Measurements from ENCODE around the gene CRK.

DNA sequence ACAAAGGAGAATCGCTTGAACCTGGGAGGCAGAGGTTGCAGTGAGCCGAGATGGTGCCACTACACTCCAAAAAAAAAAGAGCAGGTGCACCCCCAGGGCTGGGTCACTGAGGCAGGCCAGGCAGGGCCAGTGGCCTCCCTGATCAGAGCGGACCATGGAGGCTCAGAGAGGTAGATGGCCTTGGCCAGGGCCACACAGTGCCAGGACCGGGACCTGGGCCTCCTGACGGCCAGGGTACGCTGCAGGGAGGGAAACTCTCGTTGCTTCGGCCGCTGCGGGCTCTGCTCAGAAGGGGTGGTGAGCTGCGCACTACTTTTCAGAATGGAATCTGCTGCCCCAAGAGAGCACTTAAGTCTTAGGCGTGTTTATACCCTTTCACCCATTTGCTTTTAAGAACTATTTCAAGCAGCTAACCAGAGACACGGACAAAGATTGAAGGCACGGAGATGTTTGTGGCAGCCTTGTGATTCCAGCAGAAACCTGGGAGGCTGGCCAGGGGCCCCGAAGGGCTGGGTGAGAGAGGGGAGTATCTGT lies 19.4 kb upstream of the CRK start:
- TF ChIP-seq, protein P1, sequence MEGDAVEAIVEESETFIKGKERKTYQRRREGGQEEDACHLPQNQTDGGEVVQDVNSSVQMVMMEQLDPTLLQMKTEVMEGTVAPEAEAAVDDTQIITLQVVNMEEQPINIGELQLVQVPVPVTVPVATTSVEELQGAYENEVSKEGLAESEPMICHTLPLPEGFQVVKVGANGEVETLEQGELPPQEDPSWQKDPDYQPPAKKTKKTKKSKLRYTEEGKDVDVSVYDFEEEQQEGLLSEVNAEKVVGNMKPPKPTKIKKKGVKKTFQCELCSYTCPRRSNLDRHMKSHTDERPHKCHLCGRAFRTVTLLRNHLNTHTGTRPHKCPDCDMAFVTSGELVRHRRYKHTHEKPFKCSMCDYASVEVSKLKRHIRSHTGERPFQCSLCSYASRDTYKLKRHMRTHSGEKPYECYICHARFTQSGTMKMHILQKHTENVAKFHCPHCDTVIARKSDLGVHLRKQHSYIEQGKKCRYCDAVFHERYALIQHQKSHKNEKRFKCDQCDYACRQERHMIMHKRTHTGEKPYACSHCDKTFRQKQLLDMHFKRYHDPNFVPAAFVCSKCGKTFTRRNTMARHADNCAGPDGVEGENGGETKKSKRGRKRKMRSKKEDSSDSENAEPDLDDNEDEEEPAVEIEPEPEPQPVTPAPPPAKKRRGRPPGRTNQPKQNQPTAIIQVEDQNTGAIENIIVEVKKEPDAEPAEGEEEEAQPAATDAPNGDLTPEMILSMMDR (IDR thresholded peaks at IDR 0.05), result no peak
- TF ChIP-seq POLR2AphosphoS5 (IDR thresholded peaks at IDR 0.05), result no peak

Measured in sigmoid colon (tissue), 4 donors.